ENCODE results near the gene CLIP1.
A peak's percentile ranks its signal among the peaks of the same experiment; 100 is the strongest.

Gene CLIP1

DNA sequence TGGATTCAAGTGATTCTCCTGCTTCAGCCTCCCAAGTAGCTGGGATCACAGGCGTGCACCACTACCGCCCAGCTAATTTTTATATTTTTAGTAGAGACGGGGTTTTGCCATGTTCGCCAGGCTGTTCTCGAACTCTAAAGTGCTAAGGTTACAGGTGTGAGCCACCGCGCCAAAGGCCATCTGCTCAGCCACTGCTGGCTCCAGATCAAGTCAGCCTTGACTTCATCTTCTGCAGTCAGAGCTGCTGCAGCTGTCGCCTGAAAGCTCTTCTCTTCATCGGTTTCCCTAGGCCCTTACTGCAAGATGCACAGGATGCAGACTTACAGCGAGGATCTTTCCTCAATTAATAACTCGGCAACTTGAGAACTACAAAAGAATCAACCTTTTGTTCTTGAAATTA, 66.8 kb downstream of the CLIP1 start:
- peak; percentile 9 for DNase-seq (ENCODE audit: low spot score)

DNA sequence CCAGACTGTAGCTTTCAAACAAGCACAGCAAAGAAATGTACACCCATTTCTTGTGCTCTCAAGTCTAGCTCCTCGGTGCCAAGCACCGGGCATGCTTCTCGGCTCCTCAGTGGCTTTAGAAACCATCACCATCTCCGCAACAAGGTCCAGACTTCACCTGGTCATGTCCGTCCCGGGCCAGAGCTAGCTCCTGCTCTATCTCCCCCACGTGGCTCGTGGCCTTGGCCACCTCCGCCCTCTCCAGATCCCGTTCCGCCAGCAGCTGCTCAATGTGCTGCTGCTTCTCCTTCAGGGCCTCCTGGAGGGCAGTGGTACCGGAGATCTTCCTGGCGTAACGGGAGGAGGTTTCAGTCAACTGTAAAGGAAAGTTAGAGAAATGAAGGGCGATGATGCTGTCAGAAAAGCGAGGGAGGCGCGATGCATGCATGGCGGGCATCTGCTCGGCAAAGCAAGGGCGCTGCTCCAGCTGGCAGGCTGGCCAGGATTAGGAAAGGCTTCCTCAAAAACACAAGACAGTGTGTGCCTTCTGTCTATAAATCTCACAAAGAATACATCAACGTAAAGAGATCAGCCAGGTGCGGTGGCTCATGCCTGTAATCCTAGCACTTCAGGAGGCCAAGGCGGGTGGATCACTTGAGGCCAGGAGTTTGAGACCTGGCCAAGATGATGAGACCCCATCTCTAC, 67.4 kb downstream of the CLIP1 start:
- peak; percentile 70 for DNase-seq (ENCODE audit: low spot score)

DNA sequence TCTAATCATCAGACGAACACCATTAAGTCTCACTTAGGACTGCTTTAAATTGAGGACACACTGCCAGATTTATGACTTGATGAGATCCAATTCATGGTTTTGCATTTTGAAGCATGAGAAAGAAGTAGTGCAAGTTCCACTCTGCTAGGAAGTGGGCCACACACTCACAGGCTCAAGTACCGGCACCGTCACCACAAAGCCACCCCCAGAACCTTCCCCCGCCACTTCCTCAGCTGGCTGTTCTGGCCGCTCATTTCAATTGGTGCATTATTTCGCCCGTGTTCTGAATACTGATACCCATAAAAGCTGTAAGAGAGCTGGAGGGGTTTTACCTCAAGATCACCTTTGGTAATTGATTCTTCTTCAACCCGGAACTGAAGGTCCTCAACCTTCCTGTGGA, 70.1 kb downstream of the CLIP1 start:
- no peak for DNase-seq (ENCODE audit: low spot score)

DNA sequence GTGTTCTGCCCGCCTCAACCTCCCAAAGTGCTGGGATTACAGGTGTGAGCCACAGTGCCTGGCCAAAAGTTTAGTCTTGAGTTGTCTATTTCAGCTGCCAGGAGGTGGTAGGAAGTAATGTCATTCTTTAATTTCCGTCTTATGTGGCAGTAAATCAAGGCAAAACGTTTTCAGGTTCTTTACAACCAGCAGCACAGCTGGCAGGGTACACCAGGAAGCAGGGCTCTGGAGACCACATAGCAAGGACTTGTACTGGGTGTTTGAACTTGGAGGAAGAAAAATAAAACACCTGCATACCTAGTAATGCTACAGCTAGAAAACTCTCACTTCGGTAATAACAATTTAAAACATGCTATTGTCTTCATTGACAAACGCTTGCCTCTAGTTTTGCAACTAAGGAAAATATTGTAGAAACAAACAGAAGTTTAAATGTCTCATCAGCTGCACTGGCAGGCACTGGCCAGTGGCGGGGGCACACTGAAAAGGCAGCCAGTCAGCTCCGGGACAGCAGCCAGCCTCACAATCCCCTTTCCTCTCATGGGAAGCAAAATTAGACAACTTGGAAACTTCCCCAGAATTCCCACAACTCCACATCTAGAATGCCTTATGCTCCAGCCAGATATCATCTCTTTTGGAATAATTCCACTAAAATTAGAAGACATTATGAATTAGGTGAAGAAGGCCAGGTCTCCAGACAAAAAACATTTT, 72.2 kb downstream of the CLIP1 start:
- peak; percentile 65 for DNase-seq (ENCODE audit: low spot score)

DNA sequence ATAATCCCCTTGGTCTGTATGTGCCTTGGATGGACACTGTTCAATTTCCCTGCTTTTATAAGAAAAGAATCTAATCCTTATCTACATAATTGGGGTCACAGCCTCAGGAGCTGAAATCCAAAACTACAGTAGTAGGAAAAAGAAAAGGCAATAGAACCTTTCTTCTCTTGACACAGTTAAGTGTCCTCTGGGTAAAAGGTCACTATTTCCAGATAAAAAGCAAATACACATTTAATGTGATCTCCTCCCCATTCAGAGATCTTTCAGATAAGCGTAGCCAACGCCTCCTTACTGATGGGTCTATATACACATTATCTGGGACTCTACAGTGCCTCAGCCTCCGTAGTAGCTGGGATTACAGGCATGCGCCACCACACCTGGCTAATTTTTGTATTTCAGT, 73.4 kb downstream of the CLIP1 start:
- DNase-seq (ENCODE audit: low spot score), result no peak

DNA sequence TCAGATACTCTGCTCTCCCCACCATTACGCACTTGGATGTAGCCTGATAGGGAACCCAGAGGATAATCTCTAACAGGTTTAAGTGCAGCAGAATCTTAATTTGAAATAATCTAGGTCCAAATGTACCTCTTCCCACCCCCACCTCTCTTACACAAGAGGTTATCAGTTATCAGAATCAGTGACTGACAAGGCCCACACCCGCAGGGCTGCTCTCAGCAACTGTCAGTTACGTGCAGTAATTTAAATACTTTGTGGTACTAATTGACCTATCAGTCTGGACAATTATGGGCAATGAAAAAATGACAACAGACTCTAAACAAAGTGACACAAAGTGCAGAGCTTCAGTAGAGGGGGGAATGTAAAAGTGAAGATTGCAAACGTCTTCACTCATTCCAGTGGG, 74.0 kb downstream of the CLIP1 start:
- DNase-seq (ENCODE audit: low spot score), result no peak

DNA sequence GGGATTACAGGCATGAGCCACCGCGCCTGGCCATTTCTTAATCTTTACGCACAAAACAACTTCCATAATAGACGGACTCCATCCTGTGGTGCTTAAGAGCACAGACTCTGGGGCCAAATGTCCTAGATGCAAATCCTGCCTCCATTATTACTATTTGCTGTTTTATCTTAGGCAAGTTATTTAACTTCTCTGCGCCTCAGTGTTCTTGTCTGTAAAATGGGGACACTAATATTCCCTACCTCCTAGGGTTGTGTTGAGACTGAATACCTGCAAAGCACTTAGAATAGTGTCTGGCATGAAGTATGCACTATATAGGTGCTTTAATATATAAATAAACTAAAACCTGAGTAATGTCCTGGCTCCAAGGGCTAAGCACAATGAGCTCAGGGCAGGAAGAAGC, 76.4 kb downstream of the CLIP1 start:
- DNase-seq (ENCODE audit: low spot score), result no peak

DNA sequence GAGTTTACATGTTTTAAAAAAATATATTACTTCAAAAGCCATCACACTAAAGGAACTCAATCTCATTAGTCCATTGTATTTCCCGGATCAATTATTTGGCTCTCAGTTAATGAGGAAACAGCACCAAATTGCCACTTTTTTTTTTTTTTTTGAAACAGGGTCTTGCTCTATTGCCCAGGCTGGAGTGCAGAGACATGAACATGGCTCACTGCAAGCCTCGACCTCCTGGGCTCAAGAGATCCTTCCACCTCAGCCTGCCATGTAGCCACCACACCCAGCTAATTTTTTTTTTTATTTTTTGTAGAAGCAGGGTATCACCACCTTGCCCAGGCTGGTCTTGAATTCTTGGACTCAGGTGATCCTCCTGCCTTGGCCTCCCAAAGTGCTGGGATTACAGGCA, 77.4 kb downstream of the CLIP1 start:
- DNase-seq (ENCODE audit: low spot score), result no peak

DNA sequence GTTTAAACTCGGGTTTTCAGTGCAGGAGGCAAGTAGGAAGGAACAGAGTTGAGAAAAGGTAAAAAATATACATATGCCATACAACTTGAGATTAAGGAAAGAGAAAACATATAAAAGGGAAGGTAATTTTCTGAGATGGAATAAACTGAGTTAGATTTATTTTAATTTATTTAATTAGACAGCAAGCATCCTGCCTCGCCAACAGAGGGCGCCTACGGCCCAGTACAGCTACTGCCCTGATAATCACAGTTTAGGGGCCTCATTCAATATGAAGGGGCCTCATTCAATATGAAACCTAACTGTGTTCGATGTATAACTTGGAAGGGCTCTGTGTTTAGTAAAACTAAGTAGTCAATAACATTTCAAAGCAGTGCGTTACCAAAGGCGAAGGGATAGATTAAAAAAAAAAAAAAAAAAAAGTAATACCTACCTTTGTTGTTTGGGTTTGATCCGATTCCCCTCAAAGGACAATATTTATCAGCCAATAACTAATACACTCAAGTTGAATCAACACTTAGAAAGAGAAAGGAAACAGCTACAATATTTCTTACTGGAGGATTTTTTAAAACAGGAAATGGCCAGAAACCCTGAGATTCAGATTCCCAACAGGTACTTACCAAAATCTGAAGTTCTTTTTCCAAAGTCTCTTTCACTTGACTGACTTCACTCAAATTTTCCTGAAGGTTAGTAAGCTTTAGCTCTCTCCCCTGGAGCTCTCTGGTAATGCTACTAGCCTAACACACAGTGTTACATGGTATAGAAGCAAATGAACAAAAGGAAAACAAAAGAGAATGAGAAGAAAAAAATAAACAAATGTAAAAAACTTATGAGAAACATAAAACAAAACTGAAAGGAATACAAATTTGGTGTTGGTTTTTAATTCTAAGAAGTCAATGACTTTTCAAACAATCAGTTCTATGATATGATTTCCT, 86.2 kb downstream of the CLIP1 start:
- no peak for DNase-seq (ENCODE audit: low spot score)

DNA sequence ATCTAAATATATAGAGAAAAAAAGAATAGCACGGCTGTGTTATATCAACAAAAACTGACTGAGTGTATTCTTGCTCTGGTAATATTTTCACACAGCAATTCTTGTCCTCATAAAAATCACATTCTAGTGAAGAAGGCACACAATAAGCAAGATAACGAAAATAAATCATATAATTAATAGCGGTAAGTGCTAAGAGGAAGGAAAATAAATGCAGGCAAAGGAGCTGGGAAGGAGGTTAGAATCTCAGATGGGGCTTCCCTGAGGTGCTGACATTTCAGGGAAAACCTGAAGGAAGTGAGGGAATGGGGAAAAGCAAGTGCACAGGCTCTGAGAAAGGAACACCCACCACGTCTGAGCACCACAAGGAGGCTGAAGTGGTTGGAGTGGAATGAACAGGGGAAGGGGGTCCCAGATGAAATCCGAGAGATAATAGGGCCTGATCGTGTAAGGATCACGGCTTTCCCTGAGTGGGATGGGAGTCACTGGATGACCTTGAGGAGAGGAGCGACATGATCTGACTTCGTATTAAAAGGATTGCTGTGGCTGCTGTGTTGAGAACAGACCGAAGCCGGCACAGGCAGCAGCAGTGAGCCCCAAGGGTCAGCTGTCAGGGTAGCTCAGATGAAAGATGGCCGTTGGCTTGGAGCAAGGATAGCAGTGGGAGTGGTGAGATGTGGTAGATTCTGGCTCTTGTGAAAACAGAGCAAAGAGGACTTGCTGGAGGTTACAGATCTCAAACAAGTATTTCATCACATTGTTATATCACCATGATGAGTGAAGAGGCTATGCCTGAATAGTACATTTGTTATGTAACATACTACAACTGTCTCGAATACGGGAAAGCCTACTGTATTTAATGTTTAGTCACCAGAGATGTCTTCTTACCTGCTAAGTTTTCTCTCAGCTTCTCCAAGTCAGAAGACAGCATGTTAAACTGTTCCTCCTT, 89.1 kb downstream of the CLIP1 start:
- DNase-seq (ENCODE audit: low spot score), result no peak

DNA sequence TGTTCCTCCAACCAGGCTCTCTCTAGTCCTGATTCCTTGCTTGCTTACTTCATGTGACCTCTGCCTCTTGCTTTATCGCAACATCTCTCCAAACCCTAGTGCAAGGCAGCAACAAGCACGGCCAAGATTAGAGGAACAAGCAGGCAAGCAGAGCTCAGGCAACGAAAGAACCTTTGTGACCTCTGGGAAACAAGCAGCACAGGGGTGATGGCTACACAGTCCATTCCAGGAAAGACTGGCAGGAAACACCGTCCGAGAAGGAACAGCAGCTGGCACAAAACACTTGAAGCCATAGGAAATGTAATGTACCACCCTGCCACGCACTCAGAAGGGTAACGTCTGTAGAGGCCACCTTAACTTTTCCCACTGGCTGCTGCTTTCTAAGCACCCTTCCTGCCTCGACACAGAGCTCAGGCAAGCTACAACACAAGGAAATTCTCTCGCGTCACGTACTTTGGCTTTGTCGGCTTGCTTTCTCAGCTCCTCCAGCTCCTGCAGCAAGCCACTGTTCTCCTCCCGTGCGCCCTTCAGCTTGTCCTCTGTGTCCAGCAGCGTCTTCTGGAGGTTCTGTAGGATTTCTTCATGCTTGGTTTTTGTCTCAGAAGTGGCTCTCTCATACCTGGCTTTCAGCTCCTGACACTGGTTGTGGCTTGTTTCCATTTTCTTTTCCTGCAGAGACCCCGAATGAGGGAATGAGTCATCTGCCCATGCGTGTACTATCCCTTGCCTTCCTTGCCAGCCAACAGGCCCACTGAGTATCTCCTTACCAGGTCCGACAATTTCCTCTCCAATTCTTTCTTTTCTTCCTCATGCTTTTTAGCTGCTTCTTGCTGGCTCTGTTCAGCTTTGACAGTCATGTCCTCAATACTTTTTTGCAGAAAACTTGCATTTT, 94.7 kb downstream of the CLIP1 start:
- DNase-seq (ENCODE audit: low spot score), result no peak

DNA sequence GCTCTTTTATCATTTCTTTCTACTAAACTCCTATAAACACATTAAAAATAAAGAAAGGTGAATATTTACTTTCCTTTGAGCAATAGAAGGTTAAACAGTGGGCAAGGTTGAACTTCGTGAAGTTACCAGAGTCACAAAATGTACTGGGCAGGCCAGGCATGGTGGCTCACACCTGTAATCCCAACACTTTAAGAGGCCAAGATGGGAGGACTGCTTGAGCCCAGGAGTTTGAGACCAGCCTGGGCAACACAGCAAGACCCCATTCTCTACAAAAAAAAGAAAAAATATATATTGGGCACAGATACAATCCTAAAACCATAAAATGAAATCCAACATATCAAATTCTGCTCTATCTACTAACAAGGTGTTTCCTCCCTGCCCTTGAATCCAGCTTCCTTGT, 95.5 kb downstream of the CLIP1 start:
- no peak for DNase-seq (ENCODE audit: low spot score)

DNA sequence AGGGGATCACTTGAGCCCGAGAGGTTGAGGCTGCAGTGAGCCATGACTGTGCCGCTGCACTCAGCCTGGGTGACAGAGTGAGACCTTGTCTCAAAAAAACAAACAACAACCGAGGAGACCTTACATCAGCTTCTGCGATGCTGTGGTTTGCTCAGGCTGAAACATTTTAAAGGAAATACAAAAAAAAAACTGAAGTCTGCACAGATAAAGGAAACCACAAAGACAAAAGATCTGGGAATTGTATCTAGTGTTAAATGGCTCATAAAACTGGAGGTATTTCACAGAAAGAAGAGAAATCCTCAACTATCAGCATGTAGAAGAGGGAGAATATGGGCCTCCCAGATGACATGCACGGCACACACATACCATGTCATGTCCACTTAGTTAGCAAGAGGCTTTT, 95.9 kb downstream of the CLIP1 start:
- DNase-seq (ENCODE audit: low spot score), result no peak

DNA sequence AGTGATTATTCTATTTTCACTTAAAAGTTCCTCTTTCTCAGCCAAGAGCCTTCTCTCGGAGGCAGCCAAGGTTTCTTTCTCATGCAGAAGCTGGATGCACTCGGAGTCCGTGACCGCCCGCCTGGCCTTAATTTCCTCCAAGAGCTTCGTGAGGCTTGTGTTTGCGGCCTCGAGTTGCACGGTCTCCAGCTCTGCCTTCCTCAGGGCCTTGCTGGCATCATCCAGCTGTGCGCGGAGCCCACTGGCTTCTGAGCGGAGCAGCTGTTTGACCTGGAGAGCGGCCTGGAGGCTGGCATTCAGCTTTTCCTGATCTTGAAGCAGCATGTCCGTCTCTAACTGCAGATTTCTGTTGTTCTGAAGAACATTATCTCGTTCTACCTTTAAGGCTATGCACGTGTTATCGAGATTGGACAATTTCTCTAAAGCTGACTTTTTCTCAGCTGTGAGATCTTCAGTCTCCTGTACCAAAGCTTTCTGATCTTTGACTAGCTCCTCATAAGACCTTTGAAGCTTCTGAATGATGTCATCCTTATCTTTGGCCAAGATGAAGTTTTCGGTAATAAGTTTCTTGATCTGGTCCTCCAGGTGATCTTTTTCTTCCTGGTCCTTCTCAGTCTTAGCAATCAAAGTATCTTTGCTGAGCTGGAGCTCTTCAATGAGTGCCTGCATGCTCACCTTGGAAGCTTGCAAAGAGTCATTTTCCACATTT, 99.0 kb downstream of the CLIP1 start:
- DNase-seq (ENCODE audit: low spot score), result no peak

DNA sequence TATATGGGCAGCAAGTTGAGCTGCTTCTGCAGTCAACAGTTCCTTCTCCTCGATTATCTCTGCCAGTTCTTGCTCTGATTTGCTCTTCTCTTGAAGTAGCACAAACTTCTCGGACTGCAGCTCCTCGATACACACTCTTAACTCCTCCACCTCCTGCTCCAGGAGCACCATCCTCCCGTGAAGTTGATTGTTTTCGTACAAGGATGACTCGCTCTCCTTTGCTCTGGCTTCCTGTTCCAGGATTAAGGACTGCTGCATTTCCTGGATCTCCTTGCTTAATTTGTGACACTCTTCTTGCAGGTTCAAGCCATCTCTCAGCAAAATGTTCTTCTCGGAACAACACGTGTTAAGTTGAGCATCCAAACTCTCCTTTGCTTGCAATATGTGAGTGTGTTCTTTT, 100.0 kb downstream of the CLIP1 start:
- no peak for DNase-seq (ENCODE audit: low spot score)

DNA sequence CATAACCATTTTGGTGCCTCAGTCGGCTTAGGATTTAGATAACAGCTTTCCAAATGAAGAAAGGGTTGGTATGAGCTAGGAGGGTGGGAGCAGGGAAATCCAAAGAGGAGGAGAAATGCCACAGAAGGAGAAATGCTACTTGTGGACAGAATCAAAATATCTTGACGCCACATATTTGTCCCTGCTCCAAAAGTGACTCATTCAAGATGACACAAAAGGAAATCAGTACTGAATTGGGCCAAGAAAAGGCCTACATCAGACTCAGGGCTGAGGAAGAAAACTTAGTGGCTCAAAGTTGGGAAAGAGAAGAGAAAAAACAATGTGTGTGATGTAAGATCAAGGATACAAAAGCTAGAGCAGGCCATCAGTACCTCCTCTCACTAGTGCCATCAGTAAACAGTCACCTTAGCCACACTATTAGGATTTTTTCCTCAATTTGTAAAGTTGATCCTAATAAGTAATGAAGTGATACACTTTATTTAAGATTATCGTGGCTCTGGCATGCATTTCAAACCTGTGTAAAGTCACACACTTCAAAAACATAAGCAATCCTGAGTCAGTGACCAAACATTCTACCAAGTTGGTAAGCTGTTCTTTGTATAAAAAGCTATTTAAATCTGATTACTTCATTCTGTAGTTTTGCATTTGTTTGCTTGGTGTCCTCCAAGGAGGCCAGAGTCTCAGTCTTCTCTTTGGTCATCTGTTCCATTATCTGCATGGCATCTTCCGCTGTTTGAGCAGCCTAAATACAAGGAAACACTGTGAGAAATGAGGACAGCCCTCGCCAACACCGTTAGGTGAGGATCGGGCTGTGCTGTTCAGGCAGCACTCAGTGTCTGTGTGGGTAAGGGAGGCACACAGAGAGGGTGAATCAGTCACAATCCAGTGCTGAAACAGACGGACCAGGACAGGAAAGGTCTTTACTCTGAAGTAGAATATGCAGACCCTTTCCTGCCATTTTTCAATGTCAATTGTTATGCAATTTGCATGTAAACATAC, 103.6 kb downstream of the CLIP1 start:
- no peak for DNase-seq (ENCODE audit: low spot score)

DNA sequence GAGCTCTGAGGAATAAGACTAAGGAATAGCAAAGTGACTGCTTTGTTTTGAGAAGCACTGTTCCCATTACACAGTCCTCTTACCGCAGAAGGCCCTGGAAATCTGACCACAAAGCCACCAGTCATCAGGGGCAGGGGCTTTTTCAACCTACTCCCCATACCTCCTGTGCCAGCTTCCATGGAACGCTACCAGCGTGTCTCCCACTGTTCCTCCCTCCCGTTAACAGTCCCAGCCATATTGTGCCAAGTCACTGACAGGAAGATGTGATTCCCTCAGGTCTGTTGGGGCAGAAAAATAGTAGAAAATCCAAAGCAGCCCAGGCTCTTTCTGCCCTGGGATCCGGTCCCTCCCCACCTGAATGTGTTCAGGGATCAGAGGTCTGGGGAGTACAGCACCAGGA, 109.5 kb downstream of the CLIP1 start:
- DNase-seq (ENCODE audit: low spot score), result no peak

DNA sequence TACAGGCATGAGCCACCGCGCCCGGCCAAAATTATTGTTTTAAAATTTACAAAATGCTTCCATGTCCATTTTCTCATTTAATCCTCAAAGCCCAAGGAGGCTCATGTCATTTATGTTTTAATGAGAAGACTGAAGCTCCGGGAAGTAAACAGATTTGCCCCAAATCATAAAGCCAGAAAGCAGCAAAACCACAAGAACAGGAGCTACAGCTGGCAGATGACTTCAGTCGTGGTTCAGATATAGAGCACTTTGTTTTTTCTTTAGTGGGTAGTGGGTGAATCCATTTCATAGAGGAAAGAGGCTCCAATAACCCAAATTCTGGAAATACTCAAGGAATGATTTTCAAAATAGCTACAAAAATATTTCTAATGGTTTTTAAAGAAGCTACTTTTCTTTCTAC, 110.8 kb downstream of the CLIP1 start:
- no peak for DNase-seq (ENCODE audit: low spot score)
